Parathyroid adenoma (tissue), 2 donors: ENCODE results near the gene MBNL3.

Experiments
- H2AFZ ChIP-seq: fragments of 300-600 bp; sonication (generic); one replicate; pipeline ENCODE4 v1.7.0; 2017; ENCODE audit warnings: antibody characterized with exemption, mild to moderate bottlenecking
- H3K27ac ChIP-seq: fragments of 300-600 bp; sonication (generic); one replicate; pipeline ENCODE4 v1.7.0; 2017
- H3K27me3 ChIP-seq: fragments of 300-600 bp; sonication (generic); one replicate; pipeline ENCODE4 v1.7.0; 2017; ENCODE audit warnings: low read length; ENCODE audit not compliant: control insufficient read depth, insufficient read depth
- H3K36me3 ChIP-seq: fragments of 300-600 bp; sonication (generic); one replicate; pipeline ENCODE4 v1.7.0; 2017; ENCODE audit warnings: low read length; ENCODE audit not compliant: control insufficient read depth, insufficient read depth
- H3K4me1 ChIP-seq: fragments of 300-600 bp; sonication (generic); one replicate; pipeline ENCODE4 v1.7.0; 2017; ENCODE audit warnings: control low read depth
- H3K4me2 ChIP-seq: fragments of 300-600 bp; sonication (generic); one replicate; pipeline ENCODE4 v1.7.0; 2017; ENCODE audit warnings: low read length
- H3K4me3 ChIP-seq: fragments of 300-600 bp; sonication (generic); one replicate; pipeline ENCODE4 v1.7.0; 2017; ENCODE audit warnings: low read depth, low read length
- H3K79me2 ChIP-seq: fragments of 300-600 bp; sonication (generic); one replicate; pipeline ENCODE4 v1.7.0; 2017; ENCODE audit warnings: control low read depth
- H3K9ac ChIP-seq: fragments of 300-600 bp; sonication (generic); one replicate; pipeline ENCODE4 v1.7.0; 2017; ENCODE audit warnings: mild to moderate bottlenecking
- H3K9me3 ChIP-seq: fragments of 300-600 bp; sonication (generic); one replicate; pipeline ENCODE4 v1.7.0; 2017; ENCODE audit warnings: low read length; ENCODE audit not compliant: control insufficient read depth
- TF ChIP-seq, protein P1 (sequence below): fragments of 300-600 bp; sonication (generic); IDR thresholded peaks from one replicate; pipeline ENCODE4 v1.7.0; 2017; ENCODE audit warnings: antibody characterized with exemption, mild to moderate bottlenecking
- donor health status: primary hyperparathyroidism.

The MBNL3 gene

DNA sequence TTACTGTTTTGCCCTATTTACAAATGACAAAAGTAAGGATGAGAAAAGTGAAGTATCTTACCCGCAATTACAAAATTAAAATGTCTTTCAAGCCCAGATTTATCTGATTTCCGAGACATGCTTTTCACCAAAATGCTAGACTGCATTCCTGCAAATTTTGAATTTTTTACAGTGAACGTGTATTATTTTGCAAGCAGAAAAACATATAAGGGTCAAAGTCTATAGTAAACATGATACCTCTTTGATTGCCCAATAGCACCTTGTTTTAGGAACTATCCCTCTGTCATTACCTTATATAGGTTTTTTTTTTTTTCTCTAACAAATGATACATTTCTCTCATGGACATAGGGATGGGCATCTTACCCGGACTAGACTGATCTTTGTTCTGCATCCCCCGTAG is 135.4 kb downstream of the MBNL3 start:
- no peaks in the 10 kb centered on the region for H3K36me3 ChIP-seq

DNA sequence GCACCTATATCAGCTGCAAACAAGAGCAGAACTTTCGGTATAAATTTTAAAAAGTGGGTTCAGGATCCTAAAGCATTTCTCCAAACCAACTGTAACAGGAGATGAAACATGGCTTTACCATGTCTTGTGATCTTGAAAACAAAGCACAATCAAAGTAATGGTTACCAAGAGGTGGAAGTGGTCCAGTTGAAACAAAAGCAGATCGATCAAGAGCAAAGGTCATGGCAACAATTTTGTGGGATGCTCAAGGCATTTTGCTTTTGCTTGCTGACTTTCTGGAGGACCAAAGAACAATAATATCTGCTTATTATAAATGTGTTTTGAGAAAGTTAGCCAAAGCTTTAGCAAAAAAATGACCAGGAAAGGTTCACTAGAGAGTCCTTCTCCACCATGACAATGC is 152.7 kb downstream of the MBNL3 start:
- H3K9ac ChIP-seq: no peak overlapping the region
- no peaks in the 10 kb centered on the region for H3K4me1 ChIP-seq
- no peak overlapping the region for H3K4me2 ChIP-seq
- no peaks in the 10 kb centered on the region for H3K79me2 ChIP-seq
- TF ChIP-seq, protein P1, sequence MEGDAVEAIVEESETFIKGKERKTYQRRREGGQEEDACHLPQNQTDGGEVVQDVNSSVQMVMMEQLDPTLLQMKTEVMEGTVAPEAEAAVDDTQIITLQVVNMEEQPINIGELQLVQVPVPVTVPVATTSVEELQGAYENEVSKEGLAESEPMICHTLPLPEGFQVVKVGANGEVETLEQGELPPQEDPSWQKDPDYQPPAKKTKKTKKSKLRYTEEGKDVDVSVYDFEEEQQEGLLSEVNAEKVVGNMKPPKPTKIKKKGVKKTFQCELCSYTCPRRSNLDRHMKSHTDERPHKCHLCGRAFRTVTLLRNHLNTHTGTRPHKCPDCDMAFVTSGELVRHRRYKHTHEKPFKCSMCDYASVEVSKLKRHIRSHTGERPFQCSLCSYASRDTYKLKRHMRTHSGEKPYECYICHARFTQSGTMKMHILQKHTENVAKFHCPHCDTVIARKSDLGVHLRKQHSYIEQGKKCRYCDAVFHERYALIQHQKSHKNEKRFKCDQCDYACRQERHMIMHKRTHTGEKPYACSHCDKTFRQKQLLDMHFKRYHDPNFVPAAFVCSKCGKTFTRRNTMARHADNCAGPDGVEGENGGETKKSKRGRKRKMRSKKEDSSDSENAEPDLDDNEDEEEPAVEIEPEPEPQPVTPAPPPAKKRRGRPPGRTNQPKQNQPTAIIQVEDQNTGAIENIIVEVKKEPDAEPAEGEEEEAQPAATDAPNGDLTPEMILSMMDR: no peak
- no peaks in the 10 kb centered on the region for H3K36me3 ChIP-seq
- H3K27me3 ChIP-seq: no peaks in the 10 kb centered on the region
- H3K9me3 ChIP-seq: no peaks in the 10 kb centered on the region
- H3K4me3 ChIP-seq: no peak overlapping the region
- H2AFZ ChIP-seq: no peak overlapping the region
- H3K27ac ChIP-seq: no peak overlapping the region

More for the DNA sequence above, 135.4 kb downstream of the MBNL3 start:
- H3K4me1 ChIP-seq: no peaks in the 10 kb centered on the region
- H3K27ac ChIP-seq: no peak overlapping the region
- no peak overlapping the region for H3K4me3 ChIP-seq
- H2AFZ ChIP-seq: no peak overlapping the region
- no peaks in the 10 kb centered on the region for H3K27me3 ChIP-seq
- H3K4me2 ChIP-seq: no peak overlapping the region
- no peak overlapping the region for H3K9ac ChIP-seq
- no peaks in the 10 kb centered on the region for H3K79me2 ChIP-seq
- H3K9me3 ChIP-seq: no peaks in the 10 kb centered on the region
- TF ChIP-seq, protein P1: no peak

DNA sequence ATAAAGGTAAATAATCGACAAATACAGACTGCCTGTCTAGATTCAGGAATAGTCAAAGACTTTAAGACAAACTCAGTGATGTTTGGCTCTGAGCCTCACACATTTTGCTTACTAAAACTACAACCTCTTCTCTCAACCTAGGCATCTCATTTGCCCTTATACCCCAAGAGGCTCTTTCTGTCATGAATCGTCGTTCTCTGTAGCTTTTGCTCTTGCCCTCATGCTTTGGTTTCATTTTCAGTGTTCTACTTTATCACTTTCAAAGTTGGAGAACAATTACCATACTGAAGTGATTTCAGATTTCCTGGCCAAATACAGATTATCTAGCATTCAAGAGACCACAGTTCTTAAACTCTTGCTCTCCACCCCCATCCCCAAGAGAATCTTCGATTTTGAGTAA is 155.5 kb downstream of the MBNL3 start:
- no peak overlapping the region for H3K4me3 ChIP-seq
- TF ChIP-seq, protein P1: no peak
- no peak overlapping the region for H3K27ac ChIP-seq
- no peak overlapping the region for H3K9ac ChIP-seq
- no peaks in the 10 kb centered on the region for H3K36me3 ChIP-seq
- no peaks in the 10 kb centered on the region for H3K4me1 ChIP-seq
- no peaks in the 10 kb centered on the region for H3K9me3 ChIP-seq
- no peak overlapping the region for H3K4me2 ChIP-seq
- no peaks in the 10 kb centered on the region for H3K27me3 ChIP-seq
- H2AFZ ChIP-seq: no peak overlapping the region
- H3K79me2 ChIP-seq: no peaks in the 10 kb centered on the region

DNA sequence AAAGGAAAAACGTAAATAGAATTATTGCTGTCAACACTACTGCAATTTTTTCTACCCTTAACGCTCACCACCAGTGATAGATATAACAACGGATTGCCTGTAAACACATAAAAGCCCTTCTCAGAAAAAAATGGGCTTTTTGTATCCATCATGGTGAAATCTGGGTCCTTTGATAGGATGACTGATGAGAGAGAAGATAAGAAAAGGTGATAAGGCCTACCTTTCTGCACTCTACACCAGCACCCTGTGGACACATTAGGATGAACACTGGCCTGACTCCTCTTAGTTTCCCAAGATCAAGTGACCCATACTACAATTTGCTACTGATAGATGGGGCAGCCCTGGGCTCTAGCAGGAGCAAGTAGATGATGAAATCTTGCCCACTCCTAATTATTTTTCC is 157.3 kb downstream of the MBNL3 start:
- Histone ChIP-seq H3K27ac (no peak overlapping the region), H3K4me3 (no peak overlapping the region), H3K79me2 (no peaks in the 10 kb centered on the region), H2AFZ (no peak overlapping the region), H3K9ac (no peak overlapping the region), H3K9me3 (no peaks in the 10 kb centered on the region), H3K27me3 (no peaks in the 10 kb centered on the region), H3K36me3 (no peaks in the 10 kb centered on the region), H3K4me2 (no peak overlapping the region), H3K4me1 (no peaks in the 10 kb centered on the region)
- TF ChIP-seq, protein P1: no peak

DNA sequence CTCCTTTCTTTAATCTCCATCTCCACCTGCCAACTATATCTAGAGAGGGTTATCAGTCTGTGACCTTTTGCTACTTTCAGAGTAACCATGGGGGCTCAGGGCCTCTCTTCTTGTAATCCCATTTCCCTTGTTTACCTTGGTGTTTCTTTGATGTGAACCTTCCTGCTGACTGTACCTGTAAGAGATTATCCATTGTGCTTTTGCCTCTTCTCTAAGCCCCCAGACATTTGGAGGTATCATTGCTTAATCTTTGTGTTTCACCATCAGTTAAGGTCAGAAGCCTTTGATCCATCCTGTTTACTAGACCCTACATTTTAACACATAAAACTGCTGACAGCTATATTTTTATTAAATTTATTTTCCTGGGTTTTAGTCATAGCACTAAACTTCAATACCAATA is 157.8 kb downstream of the MBNL3 start:
- TF ChIP-seq, protein P1: no peak
- Histone ChIP-seq H3K9me3 (no peaks in the 10 kb centered on the region), H2AFZ (no peak overlapping the region), H3K36me3 (no peaks in the 10 kb centered on the region), H3K27ac (no peak overlapping the region), H3K9ac (no peak overlapping the region), H3K4me2 (no peak overlapping the region), H3K27me3 (no peaks in the 10 kb centered on the region), H3K4me3 (no peak overlapping the region), H3K79me2 (no peaks in the 10 kb centered on the region), H3K4me1 (no peaks in the 10 kb centered on the region)
